Activated CD4-positive, alpha-beta T cell treated with anti-CD3 and anti-CD28 coated beads, Interleukin-2, amount 10 ng/mL, durations not matched to agents 7 days and 5 days (primary cell): Measurements from ENCODE around the gene CADM1. TPM values are rescaled to one million over a fixed set of nuclear protein-coding genes. Genes with fewer than 3 reads are reported as not detected.

ENCODE experiments used
- CTCF ChIA-PET: fragments of 350-600 bp; sonication (Branson Sonifier 250); formaldehyde crosslinking; loops from one replicate; lab custom pipeline; 2021; ENCODE audit warnings: antibody characterized with exemption; lab: Charles Lee
- POLR2A ChIA-PET: fragments of 350-600 bp; sonication (Branson Sonifier 250); formaldehyde crosslinking; loops from one replicate; lab custom pipeline; 2021; ENCODE audit warnings: antibody characterized with exemption; lab: Charles Lee
- DNase-seq: peaks from one replicate; pipeline ENCODE4 v3.0.0-alpha.2; 2020
- H3K27ac Mint-ChIP-seq: one replicate; pipeline ENCODE4 v1.8.0; 2021; ENCODE audit warnings: mild to moderate bottlenecking, moderate library complexity, mixed read lengths
- H3K27me3 Mint-ChIP-seq: one replicate; pipeline ENCODE4 v1.8.0; 2021; ENCODE audit warnings: mixed read lengths
- H3K36me3 Mint-ChIP-seq: one replicate; pipeline ENCODE4 v1.8.0; 2021; ENCODE audit warnings: low read depth, mixed read lengths
- H3K4me1 Mint-ChIP-seq: one replicate; pipeline ENCODE4 v1.8.0; 2021; ENCODE audit warnings: mixed read lengths
- H3K4me3 Mint-ChIP-seq: one replicate; pipeline ENCODE4 v1.8.0; 2021; ENCODE audit warnings: mild to moderate bottlenecking, moderate library complexity, mixed read lengths
- H3K9me3 Mint-ChIP-seq: one replicate; pipeline ENCODE4 v1.8.0; 2021; ENCODE audit warnings: mixed read lengths
- total RNA-seq, 2 experiments: library from RNA; stranded (reverse); gene quantifications; one replicate each; pipeline ENCODE4 v1.2.3, GENCODE V29; 2021

CADM1 gene
- total RNA-seq, 2 experiments from 2014 or later, result 0.52 to 0.92 TPM

DNA sequence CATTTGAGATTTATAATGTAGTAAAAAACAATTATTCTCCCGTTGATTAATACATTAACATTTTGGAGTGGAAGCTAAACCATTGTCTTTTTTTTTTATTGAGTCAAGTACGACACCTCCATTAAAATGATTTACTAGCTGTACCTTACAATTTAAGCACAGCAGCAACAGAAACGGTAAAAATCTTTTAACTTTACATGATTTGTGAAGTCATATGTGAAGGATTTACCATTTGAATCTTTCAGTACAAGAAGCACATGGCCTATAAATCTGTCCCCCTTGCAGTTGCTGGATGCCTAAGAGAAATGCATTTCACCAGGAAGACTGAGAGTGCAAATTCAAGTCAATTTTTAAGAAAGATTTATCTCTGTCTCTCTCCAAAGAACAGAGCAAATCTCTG, 324.6 kb downstream of the CADM1 start:
- Mint-ChIP-seq H3K36me3 (no peaks in the 10 kb centered on the region), H3K4me1 (no peaks in the 10 kb centered on the region), H3K4me3 (no peak overlapping the region), H3K9me3 (no peaks in the 10 kb centered on the region), H3K27me3 (no peaks in the 10 kb centered on the region), H3K27ac (no peak overlapping the region)
- no peak for DNase-seq
- ChIA-PET POLR2A (no interaction called here), CTCF (interaction anchor here (1.0 kb wide), 1 partner anchor 13 kb away, joined by 3 read pairs; no protein-coding TSS in a partner anchor)

DNA sequence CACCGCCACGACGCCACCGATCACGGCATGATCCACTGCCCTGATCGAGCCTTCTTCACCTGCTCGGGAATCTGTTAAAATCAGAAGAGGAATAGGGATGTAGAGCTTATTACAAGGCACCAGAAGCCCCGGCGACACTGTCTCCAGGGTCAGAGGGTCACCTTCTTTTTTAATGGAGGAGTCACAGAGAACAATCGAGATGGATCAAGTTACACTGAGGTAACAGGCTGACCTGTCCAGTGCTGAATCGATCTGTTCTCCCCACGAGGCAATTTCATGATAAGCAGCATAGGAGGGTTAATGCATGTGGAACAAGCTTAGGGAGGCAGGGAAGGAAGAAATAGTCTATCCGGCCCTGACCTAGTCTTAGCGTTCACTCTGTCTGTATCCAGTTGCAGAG, 325.5 kb downstream of the CADM1 start:
- ChIA-PET POLR2A (no interaction called here), CTCF (no interaction called here)
- H3K9me3 Mint-ChIP-seq, result no peaks in the 10 kb centered on the region
- DNase-seq, result no peak
- H3K27me3 Mint-ChIP-seq, result no peaks in the 10 kb centered on the region
- no peaks in the 10 kb centered on the region for H3K4me1 Mint-ChIP-seq
- H3K36me3 Mint-ChIP-seq, result no peaks in the 10 kb centered on the region
- no peak overlapping the region for H3K4me3 Mint-ChIP-seq
- H3K27ac Mint-ChIP-seq, result no peak overlapping the region

DNA sequence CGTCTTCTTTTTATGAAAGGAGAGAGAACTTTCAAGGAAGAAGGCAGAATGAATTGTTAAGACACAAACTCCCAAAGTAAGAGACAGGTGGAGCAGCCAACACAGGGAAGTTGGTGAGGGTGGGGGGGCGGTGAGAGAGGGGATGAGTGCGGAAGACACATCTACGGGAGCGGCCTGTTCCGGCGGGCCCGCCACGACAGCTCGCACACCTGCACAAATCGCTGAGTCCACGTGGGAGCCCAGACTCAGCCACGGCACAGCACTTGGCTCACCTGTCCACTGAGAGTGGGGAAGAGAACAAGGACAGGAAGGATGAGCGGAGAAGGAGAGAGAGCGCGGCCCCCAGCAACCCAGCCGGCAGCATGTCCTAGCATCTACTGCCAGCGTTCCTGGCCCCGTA, 331.1 kb downstream of the CADM1 start:
- ChIA-PET POLR2A (no interaction called here), CTCF (no interaction called here)
- Mint-ChIP-seq H3K36me3 (no peaks in the 10 kb centered on the region), H3K4me1 (no peaks in the 10 kb centered on the region), H3K9me3 (no peaks in the 10 kb centered on the region), H3K4me3 (no peak overlapping the region), H3K27me3 (no peaks in the 10 kb centered on the region), H3K27ac (no peak overlapping the region)
- DNase-seq, result no peak

DNA sequence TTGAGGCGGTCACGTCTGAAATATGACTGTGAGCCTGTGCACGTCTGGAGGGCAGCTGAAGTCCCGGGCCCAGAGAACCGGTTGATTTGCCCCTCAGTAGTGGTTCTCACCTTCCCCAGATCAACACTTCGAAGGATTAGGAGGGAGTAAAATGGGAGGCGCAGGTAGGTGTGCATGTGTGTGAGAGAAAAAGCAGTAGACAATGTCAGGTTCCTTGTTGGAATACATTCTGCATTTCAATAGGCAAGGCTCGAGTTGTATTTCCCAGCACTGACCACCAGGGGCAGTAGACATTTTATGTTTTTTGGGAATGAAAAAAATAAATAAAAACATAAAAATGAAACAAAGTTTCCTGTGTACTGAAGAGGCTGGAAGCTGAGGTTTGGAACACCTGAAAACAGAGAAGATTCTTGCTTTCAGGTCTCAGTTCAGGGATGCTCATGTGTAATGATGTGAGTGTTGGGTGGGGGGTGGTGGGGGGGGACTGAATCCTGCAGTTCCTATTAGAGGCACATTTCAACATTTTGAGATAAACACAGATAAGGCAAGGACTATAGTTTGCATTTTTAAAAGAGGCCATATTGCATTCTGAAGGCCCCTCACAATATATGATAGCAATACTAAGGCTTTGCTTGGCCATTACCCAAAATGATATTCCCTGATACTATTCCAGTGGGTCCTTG, 333.9 kb downstream of the CADM1 start:
- Mint-ChIP-seq H3K4me1 (no peaks in the 10 kb centered on the region), H3K9me3 (no peaks in the 10 kb centered on the region), H3K36me3 (no peaks in the 10 kb centered on the region), H3K27ac (no peak overlapping the region), H3K27me3 (peaks cover 2% of the 10 kb centered on the region), H3K4me3 (no peak overlapping the region)
- peak; percentile 16 for DNase-seq
- POLR2A ChIA-PET, result no interaction called here
- CTCF ChIA-PET, result no interaction called here

DNA sequence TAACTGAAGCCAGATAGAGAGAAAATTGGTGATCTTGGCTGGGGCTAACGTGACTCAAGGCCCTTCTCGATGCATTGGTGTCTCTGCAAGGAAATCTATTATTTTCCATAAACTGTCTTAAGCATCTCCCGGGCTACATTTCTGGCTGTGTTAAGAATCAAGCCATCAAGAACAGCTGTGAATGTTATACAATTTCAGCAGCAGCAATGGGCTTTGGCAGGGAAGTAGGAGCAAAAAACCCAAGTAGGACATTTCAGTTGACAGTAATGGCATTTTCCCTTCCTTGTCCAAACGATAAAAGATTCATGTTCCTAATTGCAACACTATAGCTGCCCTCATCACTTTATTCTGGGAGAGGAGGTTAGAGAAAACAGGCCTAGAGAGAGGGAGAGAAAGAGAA, 335.0 kb downstream of the CADM1 start:
- no peak overlapping the region for H3K4me3 Mint-ChIP-seq
- no peak for DNase-seq
- H3K27me3 Mint-ChIP-seq, result peaks cover 5% of the 10 kb centered on the region
- no peak overlapping the region for H3K27ac Mint-ChIP-seq
- ChIA-PET CTCF (no interaction called here), POLR2A (no interaction called here)
- no peaks in the 10 kb centered on the region for H3K4me1 Mint-ChIP-seq
- H3K36me3 Mint-ChIP-seq, result no peaks in the 10 kb centered on the region
- H3K9me3 Mint-ChIP-seq, result no peaks in the 10 kb centered on the region

DNA sequence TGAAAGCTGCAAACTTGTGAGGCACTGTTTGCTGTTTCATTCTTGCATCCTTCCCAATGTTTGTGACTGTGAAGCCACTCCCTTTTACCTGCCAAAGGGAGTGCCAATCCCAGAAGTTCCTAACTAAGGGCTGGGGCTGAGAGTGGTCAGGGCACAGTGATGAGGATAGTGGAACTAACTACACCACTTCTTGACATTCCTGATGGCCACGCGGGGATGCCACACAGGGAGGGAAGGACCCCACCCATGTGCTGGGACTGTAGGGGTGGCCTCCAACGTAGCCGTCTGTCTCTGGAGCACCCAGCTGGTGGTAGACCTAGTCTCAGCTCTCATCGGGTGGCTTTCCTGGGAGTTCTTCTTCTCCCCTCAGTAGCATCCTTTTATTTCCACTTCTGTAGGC, 335.5 kb downstream of the CADM1 start:
- Mint-ChIP-seq H3K27me3 (peaks cover 5% of the 10 kb centered on the region), H3K4me3 (no peak overlapping the region), H3K9me3 (no peaks in the 10 kb centered on the region), H3K27ac (no peak overlapping the region), H3K4me1 (no peaks in the 10 kb centered on the region), H3K36me3 (no peaks in the 10 kb centered on the region)
- no peak for DNase-seq
- CTCF ChIA-PET, result interaction anchor here (1.1 kb wide), 1 partner anchor 12 kb away, joined by 4 read pairs; no protein-coding TSS in a partner anchor
- POLR2A ChIA-PET, result no interaction called here

DNA sequence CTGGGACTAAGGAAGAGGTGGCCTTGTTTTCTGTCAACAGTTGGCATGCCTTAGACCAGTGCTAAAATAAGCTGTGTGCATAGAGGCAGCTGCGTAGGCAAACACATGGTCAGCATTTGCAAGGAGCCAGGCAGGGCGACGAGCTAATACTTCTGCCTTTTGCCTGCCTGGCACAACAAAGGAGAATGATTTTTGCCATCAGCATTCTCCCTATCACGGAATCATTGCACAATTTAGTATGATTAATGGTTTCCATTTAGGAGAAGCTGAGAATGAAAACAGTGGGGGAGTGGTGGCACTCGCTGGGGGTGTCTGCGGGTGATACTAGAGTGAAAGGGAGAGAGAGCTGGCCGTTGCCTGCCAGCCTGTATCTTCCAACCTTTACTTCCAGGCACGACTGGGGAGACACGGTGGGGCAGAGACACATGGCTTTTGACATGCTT, 336.0 kb downstream of the CADM1 start:
- Mint-ChIP-seq H3K36me3 (no peaks in the 10 kb centered on the region), H3K4me1 (no peaks in the 10 kb centered on the region), H3K27ac (no peak overlapping the region), H3K9me3 (no peaks in the 10 kb centered on the region), H3K4me3 (no peak overlapping the region), H3K27me3 (peaks cover 5% of the 10 kb centered on the region)
- no peak for DNase-seq
- ChIA-PET POLR2A (no interaction called here), CTCF (interaction anchor here (1.1 kb wide), 1 partner anchor 12 kb away, joined by 4 read pairs; no protein-coding TSS in a partner anchor)

DNA sequence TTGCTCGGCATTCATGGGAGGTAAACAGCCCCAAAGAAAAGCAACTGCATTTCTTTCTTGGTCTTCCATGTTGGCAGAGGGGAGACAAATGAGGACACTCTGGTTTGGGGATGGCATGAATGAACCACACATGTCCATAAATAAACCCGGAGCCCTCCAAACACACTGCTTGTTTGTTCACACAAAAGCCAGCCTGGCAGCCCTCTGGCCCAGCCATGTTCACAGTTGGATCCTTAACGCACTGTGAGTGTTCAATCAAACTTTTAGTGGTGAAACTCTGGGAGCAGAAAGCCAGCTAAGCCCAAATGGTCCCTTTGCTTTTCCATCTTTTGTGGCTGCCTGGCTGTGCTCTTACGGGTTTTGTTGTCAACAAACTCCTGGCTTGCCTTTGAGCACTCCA, 336.8 kb downstream of the CADM1 start:
- Mint-ChIP-seq H3K27ac (no peak overlapping the region), H3K4me3 (no peak overlapping the region), H3K4me1 (no peaks in the 10 kb centered on the region), H3K9me3 (no peaks in the 10 kb centered on the region), H3K27me3 (peaks cover 5% of the 10 kb centered on the region), H3K36me3 (no peaks in the 10 kb centered on the region)
- POLR2A ChIA-PET, result no interaction called here
- CTCF ChIA-PET, result interaction anchor here (0.7 to 1.1 kb wide), 3 partner anchors 9 to 12 kb away, joined by 3 to 4 read pairs (median 3); no protein-coding TSS in a partner anchor
- DNase-seq, result no peak

DNA sequence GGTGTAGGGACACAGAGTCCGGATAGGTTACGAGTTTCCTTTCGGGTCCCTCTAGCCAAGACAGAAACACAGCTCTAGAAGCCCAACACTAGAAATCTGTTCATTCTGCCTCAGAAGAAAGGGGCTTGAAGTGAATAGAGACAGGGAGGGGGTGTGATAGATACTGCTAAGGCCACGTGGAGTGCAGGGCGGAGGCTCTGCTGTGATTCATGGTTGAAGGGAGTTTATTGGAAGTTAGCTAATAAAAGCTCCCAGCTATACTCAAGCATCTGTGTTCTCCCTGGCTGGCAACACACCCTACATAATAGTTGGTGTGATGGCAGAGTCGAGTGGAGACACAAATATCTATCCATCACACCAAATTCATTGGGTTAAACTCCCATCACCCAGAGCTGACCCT, 337.4 kb downstream of the CADM1 start:
- H3K4me1 Mint-ChIP-seq, result no peaks in the 10 kb centered on the region
- no peak overlapping the region for H3K4me3 Mint-ChIP-seq
- DNase-seq, result no peak
- H3K27ac Mint-ChIP-seq, result no peak overlapping the region
- H3K27me3 Mint-ChIP-seq, result peaks cover 5% of the 10 kb centered on the region
- ChIA-PET POLR2A (no interaction called here), CTCF (interaction anchor here (0.7 to 0.9 kb wide), 2 partner anchors 8 to 13 kb away, joined by 3 read pairs; no protein-coding TSS in a partner anchor)
- no peaks in the 10 kb centered on the region for H3K36me3 Mint-ChIP-seq
- no peaks in the 10 kb centered on the region for H3K9me3 Mint-ChIP-seq

DNA sequence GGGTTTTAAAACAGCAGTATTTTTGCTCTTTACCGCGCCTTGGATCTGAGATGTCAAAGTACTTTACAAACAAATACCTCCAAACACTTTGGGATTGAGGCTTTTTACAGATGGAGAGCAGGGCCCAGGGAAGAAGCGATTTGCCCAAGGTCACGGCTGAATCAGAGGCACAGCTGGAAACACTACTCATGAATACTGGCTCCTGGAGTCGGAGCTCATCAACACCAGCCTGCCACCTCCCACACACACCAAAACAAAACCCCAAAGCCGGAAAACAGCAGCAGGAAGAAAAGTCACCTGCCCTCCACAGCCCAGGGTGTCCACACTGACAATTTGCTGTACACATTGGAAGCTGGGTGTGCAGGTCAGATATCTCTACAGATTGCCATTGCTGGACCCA, 339.4 kb downstream of the CADM1 start:
- no peak overlapping the region for H3K4me3 Mint-ChIP-seq
- CTCF ChIA-PET, result interaction anchor here (1.1 kb wide), 1 partner anchor 84 kb away, joined by 3 read pairs; no protein-coding TSS in a partner anchor
- POLR2A ChIA-PET, result no interaction called here
- H3K9me3 Mint-ChIP-seq, result no peaks in the 10 kb centered on the region
- no peak for DNase-seq
- H3K27me3 Mint-ChIP-seq, result peaks cover 5% of the 10 kb centered on the region
- H3K27ac Mint-ChIP-seq, result no peak overlapping the region
- H3K36me3 Mint-ChIP-seq, result no peaks in the 10 kb centered on the region
- no peaks in the 10 kb centered on the region for H3K4me1 Mint-ChIP-seq

DNA sequence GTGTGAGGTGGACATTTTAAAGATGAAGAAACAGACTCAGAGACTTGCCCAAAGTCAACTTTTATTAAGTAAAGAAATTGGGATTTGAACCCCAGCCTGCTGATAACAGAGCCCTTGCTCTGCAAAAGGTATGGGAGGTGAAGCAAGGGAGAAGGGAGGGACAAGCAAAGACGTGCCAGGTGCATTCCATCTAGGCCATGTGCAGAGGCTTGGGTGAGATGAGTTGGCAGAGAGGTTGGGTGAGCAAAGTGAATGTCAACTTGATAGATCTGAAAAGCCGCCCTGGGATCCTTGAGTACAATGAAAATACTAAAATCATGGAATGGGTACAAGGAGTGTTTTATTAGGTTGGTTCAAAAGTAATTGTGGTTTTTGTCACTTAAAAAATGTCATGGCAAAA, 341.3 kb downstream of the CADM1 start:
- ChIA-PET CTCF (no interaction called here), POLR2A (no interaction called here)
- Mint-ChIP-seq H3K4me1 (no peaks in the 10 kb centered on the region), H3K4me3 (no peak overlapping the region), H3K36me3 (no peaks in the 10 kb centered on the region), H3K27me3 (peaks cover 5% of the 10 kb centered on the region), H3K27ac (no peak overlapping the region), H3K9me3 (no peaks in the 10 kb centered on the region)
- DNase-seq, result no peak

DNA sequence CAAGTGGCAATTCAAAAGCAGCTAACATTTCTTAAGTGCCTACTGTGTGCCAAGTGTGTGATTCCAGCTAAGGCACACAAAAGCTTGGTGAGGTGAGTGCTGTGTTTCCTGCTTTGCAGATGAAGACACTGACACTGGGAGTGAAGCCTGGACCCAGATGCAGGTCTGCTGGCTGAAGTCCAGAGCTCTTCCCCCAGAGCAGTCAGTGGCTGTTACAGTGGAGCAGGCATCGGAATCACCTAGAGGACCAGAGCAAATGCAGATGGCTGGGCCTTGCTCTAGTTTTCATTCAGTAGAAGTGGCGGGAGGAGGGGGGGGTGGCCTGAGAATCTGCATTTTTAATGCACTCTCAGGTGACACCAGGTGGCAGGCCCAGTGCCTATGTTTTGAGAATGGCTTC, 342.3 kb downstream of the CADM1 start:
- peaks cover 5% of the 10 kb centered on the region for H3K27me3 Mint-ChIP-seq
- no peaks in the 10 kb centered on the region for H3K36me3 Mint-ChIP-seq
- POLR2A ChIA-PET, result no interaction called here
- DNase-seq, result no peak
- H3K4me1 Mint-ChIP-seq, result no peaks in the 10 kb centered on the region
- H3K27ac Mint-ChIP-seq, result no peak overlapping the region
- CTCF ChIA-PET, result no interaction called here
- H3K9me3 Mint-ChIP-seq, result no peaks in the 10 kb centered on the region
- no peak overlapping the region for H3K4me3 Mint-ChIP-seq

DNA sequence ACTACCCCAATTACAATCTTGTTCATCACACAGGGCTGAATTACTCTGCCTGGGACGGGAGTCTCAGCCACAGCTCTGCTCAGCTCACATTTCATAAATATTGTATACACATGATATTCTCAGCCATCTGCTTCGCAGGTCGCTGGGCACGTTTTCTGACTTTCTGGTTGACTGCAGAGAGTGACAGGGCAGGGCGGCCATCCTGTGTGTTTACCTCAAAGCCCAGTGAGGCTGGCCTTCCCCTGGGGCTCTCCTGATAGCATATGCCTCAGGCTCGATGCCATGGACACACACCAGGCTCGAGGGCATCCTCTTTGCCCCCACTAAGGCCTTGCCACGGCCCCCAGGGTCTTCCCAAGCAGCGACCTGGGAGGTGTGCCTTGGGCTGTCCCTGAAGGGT, 345.0 kb downstream of the CADM1 start:
- H3K36me3 Mint-ChIP-seq, result no peaks in the 10 kb centered on the region
- no peak overlapping the region for H3K4me3 Mint-ChIP-seq
- POLR2A ChIA-PET, result no interaction called here
- CTCF ChIA-PET, result interaction anchor here (0.6 to 1.4 kb wide), 4 partner anchors 8 to 747 kb away, joined by 3 to 4 read pairs (median 3); no protein-coding TSS in a partner anchor
- H3K9me3 Mint-ChIP-seq, result no peaks in the 10 kb centered on the region
- no peaks in the 10 kb centered on the region for H3K27me3 Mint-ChIP-seq
- no peaks in the 10 kb centered on the region for H3K4me1 Mint-ChIP-seq
- H3K27ac Mint-ChIP-seq, result no peak overlapping the region
- DNase-seq, result no peak
